H1 (cell line): ENCODE data around the gene SCAF1. TPM values are rescaled to one million over a fixed set of nuclear protein-coding genes. Genes with fewer than 3 reads are reported as not detected.

Source experiments
- CTCF ChIA-PET: fragments of 300-600 bp; sonication (Branson Sonifier 250); formaldehyde crosslinking; loops from one replicate; lab custom pipeline; 2021; ENCODE audit not compliant: partially characterized antibody; lab: Charles Lee
- POLR2A ChIA-PET: fragments of 300-600 bp; sonication (Branson Sonifier 250); formaldehyde crosslinking; loops from one replicate; lab custom pipeline; 2021; ENCODE audit warnings: inconsistent platforms; ENCODE audit not compliant: partially characterized antibody; lab: Charles Lee
- DNase-seq, 2 experiments: peaks; one replicate each; pipeline versions ENCODE4 v3.0.0 to v3.0.0-alpha.2; 2010 to 2022; ENCODE audit warnings: low spot score in 2 of 2, low read depth in 1 of 2, mixed read lengths in 1 of 2
- FAIRE-seq: peaks from 2 replicates; lab custom pipeline; 2011; peaks lifted over from hg19 to GRCh38; lab: Jason Lieb, UNC
- H2AFZ ChIP-seq: 2 replicates; pipeline ENCODE4 v1.8.1; 2012; ENCODE audit warnings: low read length, inconsistent platforms
- H2AK5ac ChIP-seq: 2 replicates; pipeline ENCODE4 v1.6.1; 2013; ENCODE audit warnings: low read depth, low read length
- H2BK120ac ChIP-seq: replicated peaks from 2 replicates; pipeline ENCODE3; 2013; ENCODE audit warnings: low read depth, low read length, inconsistent platforms
- H2BK12ac ChIP-seq: 2 replicates; pipeline ENCODE4 v1.6.1; 2013; ENCODE audit warnings: low read depth, low read length
- H2BK15ac ChIP-seq: 2 replicates; pipeline ENCODE4 v1.6.1; 2013; ENCODE audit warnings: low read length
- H2BK20ac ChIP-seq: 2 replicates; pipeline ENCODE4 v1.6.1; 2013; ENCODE audit warnings: low read length
- H2BK5ac ChIP-seq: 2 replicates; pipeline ENCODE4 v1.6.1; 2013; ENCODE audit warnings: low read depth, low read length
- H3K14ac ChIP-seq: 2 replicates; pipeline ENCODE4 v1.6.1; 2013; ENCODE audit warnings: inconsistent platforms; ENCODE audit not compliant: insufficient read length
- H3K18ac ChIP-seq: 2 replicates; pipeline ENCODE4 v1.6.1; 2013; ENCODE audit warnings: low read length; ENCODE audit errors: extremely low read depth
- H3K23ac ChIP-seq: 2 replicates; pipeline ENCODE4 v1.6.1; 2013; ENCODE audit warnings: inconsistent platforms; ENCODE audit not compliant: insufficient read length
- H3K23me2 ChIP-seq: 2 replicates; pipeline ENCODE4 v1.6.1; 2013; ENCODE audit warnings: low read depth, low read length
- H3K27ac ChIP-seq: 2 replicates; pipeline ENCODE4 v1.6.1; 2011; ENCODE audit warnings: low read depth, low read length, inconsistent platforms
- H3K27me3 ChIP-seq, 4 experiments: replicated peaks in 1 of 4; 1 replicate in 1 of 4; 2 replicates in 3 of 4; pipeline versions ENCODE4 v1.6.1 to v1.8.1; 2011 to 2013; ENCODE audit warnings: low read length in 3 of 4, mild to moderate bottlenecking in 3 of 4, inconsistent platforms in 2 of 4, mixed read lengths in 2 of 4, moderate library complexity in 1 of 4; ENCODE audit not compliant: control insufficient read depth in 3 of 4, insufficient read depth in 3 of 4; ENCODE audit errors: extremely low read depth in 1 of 4
- H3K36me3 ChIP-seq, 4 experiments: 2 replicates each; pipeline versions ENCODE4 v1.6.1 to v1.8.1; 2011 to 2013; ENCODE audit warnings: mild to moderate bottlenecking in 4 of 4, low read length in 3 of 4, moderate library complexity in 2 of 4, control low read depth in 1 of 4, inconsistent platforms in 1 of 4; ENCODE audit not compliant: insufficient read depth in 4 of 4, control insufficient read depth in 2 of 4
- H3K4ac ChIP-seq: replicated peaks from 2 replicates; pipeline ENCODE3; 2013; ENCODE audit warnings: low read length, low read depth, mixed read lengths, inconsistent platforms; ENCODE audit not compliant: insufficient read length
- H3K4me1 ChIP-seq, 4 experiments: replicated peaks in 1 of 4; 1 replicate in 1 of 4; 2 replicates in 3 of 4; pipeline versions ENCODE4 v1.6.1 to v1.8.1; 2011 to 2013; ENCODE audit warnings: low read length in 3 of 4, inconsistent platforms in 2 of 4, mixed read lengths in 1 of 4; ENCODE audit not compliant: insufficient read depth in 4 of 4, control insufficient read depth in 3 of 4
- H3K4me2 ChIP-seq, 2 experiments: 2 replicates each; pipeline versions ENCODE4 v1.6.1 to v1.8.1; 2011 to 2013; ENCODE audit warnings: low read depth in 2 of 2, low read length in 2 of 2, control low read depth in 1 of 2, inconsistent platforms in 1 of 2, mild to moderate bottlenecking in 1 of 2; ENCODE audit not compliant: insufficient read depth in 1 of 2
- H3K4me3 ChIP-seq, 4 experiments: fragments of 200-600, 300-600 bp in 1 of 4; sonication (generic), shearing (Covaris generic), sonication (Bioruptor Twin) in 1 of 4; 2 replicates each; pipeline versions ENCODE4 v1.5.1 to v1.8.1; 2011 to 2016; ENCODE audit warnings: low read length in 4 of 4, low read depth in 3 of 4, control low read depth in 2 of 4, inconsistent platforms in 2 of 4, mild to moderate bottlenecking in 2 of 4, mixed read lengths in 1 of 4, moderate library complexity in 1 of 4; ENCODE audit not compliant: insufficient read depth in 2 of 4; ENCODE audit errors: extremely low read depth in 1 of 4
- H3K56ac ChIP-seq: replicated peaks from 2 replicates; pipeline ENCODE3; 2013; ENCODE audit warnings: low read depth, mild to moderate bottlenecking, mixed read lengths, low read length, inconsistent platforms; ENCODE audit not compliant: insufficient read length
- H3K79me1 ChIP-seq: 2 replicates; pipeline ENCODE4 v1.6.1; 2013; ENCODE audit warnings: low read depth, low read length, control low read depth
- H3K79me2 ChIP-seq, 2 experiments: 2 replicates each; pipeline versions ENCODE4 v1.6.1 to v1.8.1; 2012 to 2013; ENCODE audit warnings: low read length in 2 of 2, mild to moderate bottlenecking in 2 of 2, inconsistent platforms in 1 of 2; ENCODE audit not compliant: insufficient read depth in 2 of 2, control insufficient read depth in 1 of 2
- H3K9ac ChIP-seq, 4 experiments: replicated peaks in 1 of 4; 1 replicate in 1 of 4; 2 replicates in 3 of 4; pipeline versions ENCODE4 v1.6.1 to v1.8.1; 2011 to 2013; ENCODE audit warnings: low read depth in 3 of 4, low read length in 3 of 4, control low read depth in 2 of 4, mild to moderate bottlenecking in 2 of 4, moderate library complexity in 2 of 4, inconsistent platforms in 1 of 4; ENCODE audit errors: extremely low read depth in 1 of 4
- H3K9me3 ChIP-seq, 2 experiments: 2 replicates each; pipeline versions ENCODE4 v1.6.1 to v1.8.1; 2012 to 2013; ENCODE audit warnings: mild to moderate bottlenecking in 2 of 2, moderate library complexity in 2 of 2, control low read depth in 1 of 2, inconsistent platforms in 1 of 2, low read depth in 1 of 2, low read length in 1 of 2, mixed read lengths in 1 of 2; ENCODE audit not compliant: insufficient read depth in 2 of 2
- H4K20me1 ChIP-seq, 2 experiments: replicated peaks in 1 of 2; 2 replicates each; pipeline versions ENCODE3 to v1.8.1; 2011 to 2013; ENCODE audit warnings: inconsistent platforms in 2 of 2, low read length in 2 of 2, mild to moderate bottlenecking in 1 of 2; ENCODE audit not compliant: insufficient read depth in 2 of 2, control insufficient read depth in 1 of 2
- H4K5ac ChIP-seq: 2 replicates; pipeline ENCODE4 v1.6.1; 2013; ENCODE audit warnings: low read length, low read depth, mixed read lengths, inconsistent platforms; ENCODE audit not compliant: insufficient read length
- H4K8ac ChIP-seq: 2 replicates; pipeline ENCODE4 v1.8.0; 2013; ENCODE audit warnings: mild to moderate bottlenecking, moderate library complexity, low read length, inconsistent platforms; ENCODE audit not compliant: insufficient read depth; ENCODE audit errors: extremely low read depth
- H4K91ac ChIP-seq: replicated peaks from 2 replicates; pipeline ENCODE3; 2013; ENCODE audit warnings: low read length, mixed read lengths, inconsistent platforms; ENCODE audit not compliant: insufficient read length
- CBX5 ChIP-seq: fragments of 300-800, 300-1000 bp; sonication (generic); IDR thresholded peaks from 2 replicates; pipeline ENCODE4 v1.7.1; 2016; ENCODE audit warnings: antibody characterized with exemption, low read length, low read depth
- WGBS, 2 experiments: shearing (Covaris generic) in 1 of 2; methylation state at CpG; one replicate each; pipeline versions ENCODE4 v1.1.6 to v1.1.7; 2013 to 2015; ENCODE audit warnings: low lambda C conversion rate in 2 of 2, mixed read lengths in 2 of 2, inconsistent platforms in 1 of 2, low coverage in 1 of 2, missing lambda C conversion rate in 1 of 2; ENCODE audit not compliant: insufficient replicate concordance in 2 of 2, insufficient coverage in 1 of 2, insufficient read length in 1 of 2; ENCODE audit errors: extremely low coverage in 1 of 2, missing lambda C conversion rate in 1 of 2; 5-methylcytosine and 5-hydroxymethylcytosine counted together
- polyA plus RNA-seq, 7 experiments: library from polyadenylated mRNA; depleted of rRNA in 3 of 7; stranded (reverse) in 5 of 7; unstranded in 2 of 7; fragments of >200 nt in 5 of 7; fragments of 200-250 nt in 2 of 7; gene quantifications; 1 replicate in 5 of 7; 2 replicates in 1 of 7; 4 replicates in 1 of 7; pipeline versions ENCODE4 v1.2.1 to v1.2.3, GENCODE V29; 2011 to 2013; ENCODE audit warnings: missing spikeins in 2 of 7, mixed read lengths in 2 of 7
- total RNA-seq: library from RNA; stranded (reverse); fragmentation: NEBNext Ultra II Directional; extraction: Animal tissue kit (Norgen Biotek cat#: 25700); gene quantifications from 2 replicates; pipeline ENCODE4 v1.2.1, GENCODE V29; 2021

SCAF1 gene
- total and polyA plus RNA-seq, 2 of the 8 experiments (the other 6 are each of a cell fraction or from before 2014, with no cell fraction given): 9.7 to 81.7 TPM

DNA sequence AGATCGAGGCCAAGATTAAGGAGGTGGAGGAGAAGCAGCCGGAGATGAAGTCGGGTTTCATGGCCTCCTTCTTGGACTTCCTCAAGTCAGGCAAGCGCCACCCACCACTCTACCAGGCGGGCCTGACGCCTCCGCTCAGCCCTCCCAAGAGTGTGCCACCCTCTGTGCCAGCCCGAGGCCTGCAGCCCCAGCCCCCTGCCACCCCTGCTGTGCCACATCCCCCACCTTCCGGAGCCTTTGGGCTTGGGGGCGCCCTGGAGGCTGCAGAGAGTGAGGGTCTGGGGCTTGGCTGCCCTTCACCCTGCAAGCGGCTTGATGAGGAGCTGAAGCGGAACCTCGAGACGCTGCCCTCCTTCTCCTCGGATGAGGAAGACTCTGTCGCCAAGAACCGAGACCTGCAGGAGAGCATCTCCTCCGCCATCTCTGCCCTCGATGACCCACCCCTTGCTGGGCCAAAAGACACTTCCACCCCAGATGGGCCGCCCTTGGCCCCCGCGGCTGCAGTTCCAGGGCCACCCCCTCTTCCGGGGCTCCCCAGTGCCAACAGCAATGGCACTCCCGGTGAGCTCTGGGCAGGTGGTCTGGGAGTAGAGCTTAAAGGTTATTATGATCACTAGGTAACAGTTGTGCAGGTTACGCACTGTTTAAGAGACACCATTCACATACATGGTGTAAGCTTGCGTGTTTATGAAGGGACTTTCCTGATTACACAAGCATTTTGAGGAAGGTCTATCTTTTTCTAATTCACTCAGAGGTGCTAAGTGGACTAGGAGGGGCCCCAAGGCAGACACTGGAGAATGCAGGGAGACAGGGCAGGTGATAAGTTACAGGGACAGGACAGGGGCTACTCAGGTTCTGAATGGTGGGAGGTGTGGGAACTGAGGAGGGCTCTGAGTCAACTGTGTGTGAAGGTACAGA lies 42.4 kb upstream of the SCAF1 start:
- TF ChIP-seq CBX5: no peak
- Histone ChIP-seq H2BK15ac (no peak overlapping the region), H2BK120ac (no peak overlapping the region), H3K27ac (no peak overlapping the region), H3K56ac (no peak overlapping the region), H3K23me2 (no peaks in the 10 kb centered on the region), H2BK12ac (no peak overlapping the region), H3K9ac (no peak overlapping the region), H3K9me3 (no peaks in the 10 kb centered on the region), H4K8ac (no peak overlapping the region; the same call in 1 of the 2 replicates), H4K91ac (no peak overlapping the region), H3K79me1 (peaks cover under 1% of the 10 kb centered on the region), H3K79me2 (peaks cover 4 to 60% of the 10 kb centered on the region in 2 experiments; a peak in 2 of 4 replicates), H4K20me1 (peaks cover 0 to 24% of the 10 kb centered on the region in 2 experiments), H3K36me3 (peaks cover 21 to 86% (median 66%) of the 10 kb centered on the region in 4 experiments), H3K4ac (no peak overlapping the region), H2AFZ (no peak overlapping the region), H3K4me2 (no peak overlapping the region), H2BK20ac (no peak overlapping the region), H3K23ac (no peak overlapping the region), H4K5ac (no peak overlapping the region), H3K4me3 (no peak overlapping the region), H2AK5ac (no peak overlapping the region), H3K18ac (no peak overlapping the region), H2BK5ac (no peak overlapping the region), H3K14ac (no peak overlapping the region), H3K4me1 (no peaks in the 10 kb centered on the region), H3K27me3 (no peaks in the 10 kb centered on the region)
- ChIA-PET CTCF (interaction anchor here (0.6 to 1.0 kb wide), 4 partner anchors 10 to 95 kb away, joined by 3 read pairs; no protein-coding TSS in a partner anchor), POLR2A (interaction anchor here (0.8 to 50.7 kb wide), 5 partner anchors 2 to 62 kb away, joined by 3 to 840 read pairs (median 5); partner anchors contain the start of genes NOSIP, PRR12, RRAS and SCAF1)
- no peak for FAIRE-seq
- WGBS, 2 experiments: 96% methylated on average over 16 of the region's 26 CpGs; no CpG with 5 or more reads in 1 of the 2 experiments
- no peak for DNase-seq
